HL-60 (cell line): ENCODE measurements around the gene CABP1.
A peak's percentile ranks its signal among the peaks of the same experiment; 100 is the strongest.

Experiments
- DNase-seq, 2 experiments: peaks; one replicate each; pipeline ENCODE4 v3.0.0-alpha.2; 2010 to 2020; ENCODE audit warnings: low read depth in 1 of 2, low spot score in 1 of 2
- H3K27ac ChIP-seq: fragments of 250-450 bp; sonication (Bioruptor Pico); replicated peaks from 2 replicates; pipeline ENCODE4 v1.5.1; 2020; ENCODE audit warnings: mild to moderate bottlenecking, moderate library complexity
- H3K27me3 ChIP-seq: fragments of 250-450 bp; sonication (Bioruptor Pico); 2 replicates; pipeline ENCODE4 v1.5.1; 2021; ENCODE audit warnings: mild to moderate bottlenecking, moderate library complexity; ENCODE audit not compliant: insufficient read depth, poor library complexity, severe bottlenecking
- H3K4me3 ChIP-seq: replicated peaks from 2 replicates; pipeline ENCODE4 v1.5.1; 2011; ENCODE audit warnings: mild to moderate bottlenecking, control low read depth, low read length; ENCODE audit not compliant: insufficient read depth
- CTCF ChIP-seq: IDR thresholded peaks from one replicate; pipeline ENCODE4 v1.5.1; 2011; ENCODE audit warnings: low read length, control low read depth, inconsistent platforms; ENCODE audit not compliant: insufficient read depth
- GABPA ChIP-seq: IDR thresholded peaks from 2 replicates; pipeline ENCODE4 v1.6.1; 2012; ENCODE audit warnings: low read depth
- POLR2AphosphoS5 ChIP-seq: IDR thresholded peaks from 2 replicates; pipeline ENCODE4 v1.6.1; 2012; ENCODE audit warnings: low read depth
- REST ChIP-seq: IDR thresholded peaks from 2 replicates; pipeline ENCODE4 v1.6.1; 2012; ENCODE audit warnings: low read depth; ENCODE audit not compliant: insufficient replicate concordance
- SPI1 ChIP-seq: IDR thresholded peaks from 2 replicates; pipeline ENCODE4 v1.6.1; 2012; ENCODE audit warnings: low read depth, mild to moderate bottlenecking, borderline replicate concordance

Gene CABP1

GRCh38 chr12:120680165-120680738, 39.8 kb downstream of the CABP1 start:
- H3K27me3 ChIP-seq, result no peaks in the 10 kb centered on the region
- no peak overlapping the region for H3K4me3 ChIP-seq
- H3K27ac ChIP-seq, result no peak overlapping the region
- peak in 1 of 2 experiments; percentile 22 for DNase-seq
- TF ChIP-seq REST, result no peak
- TF ChIP-seq SPI1, result peak; percentile 70; the same call in 1 of the 2 replicates

GRCh38 chr12:120684523-120684932, 44.1 kb downstream of the CABP1 start:
- Histone ChIP-seq H3K27ac (peak overlapping the region; percentile 96; the same call in 1 of the 2 replicates), H3K4me3 (no peak overlapping the region), H3K27me3 (no peaks in the 10 kb centered on the region)
- peak in 1 of 2 experiments; percentile 63 for DNase-seq
- TF ChIP-seq REST (no peak), SPI1 (no peak), CTCF (no peak), POLR2AphosphoS5 (no peak), GABPA (no peak)

- Histone ChIP-seq H3K27me3 (no peaks in the 10 kb centered on the region), H3K27ac (peak overlapping the region; percentile 96), H3K4me3 (no peak overlapping the region)
- TF ChIP-seq GABPA (no peak), CTCF (no peak), REST (no peak), SPI1 (no peak), POLR2AphosphoS5 (no peak)
- DNase-seq, result no peak
These were observed 45.1 kb downstream of the CABP1 start for GRCh38 chr12:120685522-120685921.
